GM13976 (cell line): Measurements from ENCODE around the gene ERCC1.

ENCODE experiments used
- DNase-seq: peaks from one replicate; pipeline ENCODE4 v3.0.0; 2012; ENCODE audit warnings: low spot score
- CTCF ChIP-seq: IDR thresholded peaks from 2 replicates; pipeline ENCODE4 v1.5.1; 2012; ENCODE audit warnings: borderline replicate concordance, mild to moderate bottlenecking; ENCODE audit not compliant: insufficient read depth; ENCODE audit errors: extremely low read depth, missing control alignments, control extremely low read depth
- in situ Hi-C: fragments of 300-500 bp; cut with MboI; formaldehyde crosslinking; loops from one replicate; pipeline ENCODE4 v1.12.0; 2022; ENCODE audit warnings: low sequenced_read_pairs, mixed read lengths, inconsistent platforms; ENCODE audit not compliant: unreplicated experiment

The ERCC1 gene

GRCh38 chr19:45448887-45449299, 25.2 kb upstream of the ERCC1 start:
- no peak for TF ChIP-seq CTCF
- in situ Hi-C loops, result no loop called here
- DNase-seq, result no peak

GRCh38 chr19:45448425-45448756, 24.7 kb upstream of the ERCC1 start:
- in situ Hi-C loops, result no loop called here
- no peak for TF ChIP-seq CTCF
- no peak for DNase-seq

GRCh38 chr19:45446944-45447343, 23.2 kb upstream of the ERCC1 start:
- TF ChIP-seq CTCF, result no peak
- DNase-seq, result no peak
- in situ Hi-C loops, result no loop called here

- TF ChIP-seq CTCF, result peak; percentile 43
- in situ Hi-C loops, result no loop called here
- peak; percentile 57 for DNase-seq
These were observed 22.6 kb upstream of the ERCC1 start for GRCh38 chr19:45446295-45446694.

GRCh38 chr19:45445139-45445538, 21.4 kb upstream of the ERCC1 start:
- in situ Hi-C loops, result no loop called here

GRCh38 chr19:45444318-45445041, 20.8 kb upstream of the ERCC1 start:
- in situ Hi-C loops, result no loop called here
- TF ChIP-seq CTCF, result peak; percentile 34
- peak; percentile 94 for DNase-seq

More at GRCh38 chr19:45445139-45445538, 21.4 kb upstream of the ERCC1 start:
- no peak for DNase-seq
- no peak for TF ChIP-seq CTCF
